Fibroblast of mammary gland (primary cell): Measurements from ENCODE around the gene C17orf107.
A peak's percentile ranks its signal among the peaks of the same experiment; 100 is the strongest.

Experiments used
- DNase-seq: peaks from one replicate; pipeline ENCODE4 v3.0.0-alpha.2; 2010; ENCODE audit warnings: low read depth
- H3K4me3 ChIP-seq: 2 replicates; pipeline ENCODE4 v1.5.1; 2011; ENCODE audit warnings: low read depth, mild to moderate bottlenecking, low read length, moderate library complexity; ENCODE audit not compliant: control insufficient read depth
- TF ChIP-seq, protein P1 (sequence below): conservative IDR thresholded peaks from 2 replicates; pipeline ENCODE4 v1.5.1; 2011; ENCODE audit warnings: low read depth, low read length, inconsistent platforms; ENCODE audit not compliant: control insufficient read depth, insufficient read depth

C17orf107 gene

DNA sequence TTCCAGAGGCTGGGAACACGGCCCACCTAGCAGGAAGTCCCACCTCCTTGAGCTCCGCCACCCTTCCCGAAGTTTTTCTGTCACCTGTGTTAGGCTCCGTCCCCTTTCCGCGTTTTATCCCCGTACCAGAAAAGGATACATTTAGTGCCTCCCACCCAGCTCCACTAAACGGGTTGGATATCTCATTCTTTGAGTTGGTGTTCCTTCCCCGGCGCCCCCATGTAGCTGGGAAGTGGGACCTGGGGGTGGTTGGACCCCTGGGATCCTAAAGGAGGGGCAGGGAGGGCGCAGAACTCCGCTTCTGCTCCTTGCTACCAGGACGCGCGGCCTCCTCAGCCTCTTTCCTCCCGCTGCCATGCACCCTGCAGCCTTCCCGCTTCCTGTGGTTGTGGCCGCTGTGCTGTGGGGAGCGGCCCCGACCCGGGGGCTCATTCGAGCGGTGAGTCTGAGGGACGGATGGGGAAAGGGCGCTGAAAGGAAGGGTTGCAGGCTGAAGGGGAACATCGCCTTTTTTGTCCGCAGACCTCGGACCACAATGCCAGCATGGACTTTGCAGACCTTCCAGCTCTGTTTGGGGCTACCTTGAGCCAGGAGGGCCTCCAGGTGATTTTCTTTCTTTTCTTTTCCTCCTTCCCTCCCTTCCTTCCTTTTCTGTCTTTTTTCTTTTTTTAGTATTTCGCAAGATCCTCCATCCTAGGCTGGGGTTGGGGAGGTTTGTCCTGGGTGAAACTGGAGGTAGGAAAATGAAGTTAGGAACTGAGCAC, 41.4 kb downstream of the C17orf107 start:
- H3K4me3 ChIP-seq = peak overlapping the region; percentile 94
- DNase-seq = no peak
- TF ChIP-seq, protein P1, sequence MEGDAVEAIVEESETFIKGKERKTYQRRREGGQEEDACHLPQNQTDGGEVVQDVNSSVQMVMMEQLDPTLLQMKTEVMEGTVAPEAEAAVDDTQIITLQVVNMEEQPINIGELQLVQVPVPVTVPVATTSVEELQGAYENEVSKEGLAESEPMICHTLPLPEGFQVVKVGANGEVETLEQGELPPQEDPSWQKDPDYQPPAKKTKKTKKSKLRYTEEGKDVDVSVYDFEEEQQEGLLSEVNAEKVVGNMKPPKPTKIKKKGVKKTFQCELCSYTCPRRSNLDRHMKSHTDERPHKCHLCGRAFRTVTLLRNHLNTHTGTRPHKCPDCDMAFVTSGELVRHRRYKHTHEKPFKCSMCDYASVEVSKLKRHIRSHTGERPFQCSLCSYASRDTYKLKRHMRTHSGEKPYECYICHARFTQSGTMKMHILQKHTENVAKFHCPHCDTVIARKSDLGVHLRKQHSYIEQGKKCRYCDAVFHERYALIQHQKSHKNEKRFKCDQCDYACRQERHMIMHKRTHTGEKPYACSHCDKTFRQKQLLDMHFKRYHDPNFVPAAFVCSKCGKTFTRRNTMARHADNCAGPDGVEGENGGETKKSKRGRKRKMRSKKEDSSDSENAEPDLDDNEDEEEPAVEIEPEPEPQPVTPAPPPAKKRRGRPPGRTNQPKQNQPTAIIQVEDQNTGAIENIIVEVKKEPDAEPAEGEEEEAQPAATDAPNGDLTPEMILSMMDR = no peak

DNA sequence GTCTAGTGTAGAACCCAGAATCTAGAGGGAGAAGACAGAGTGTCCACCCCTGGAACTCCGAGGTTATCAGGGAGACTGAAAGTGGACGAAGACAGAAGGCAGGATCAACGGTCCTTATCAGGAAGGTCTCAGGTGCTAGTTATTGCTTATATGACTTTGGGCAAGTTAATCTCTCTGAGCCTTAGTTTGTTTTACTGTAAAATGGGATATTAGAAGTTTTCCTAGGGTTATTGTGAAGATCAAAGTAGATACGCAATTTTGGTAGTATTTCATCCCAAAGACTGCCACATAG, 41.9 kb downstream of the C17orf107 start:
- peak overlapping the region; percentile 94 for H3K4me3 ChIP-seq
- TF ChIP-seq, protein P1 = no peak
- no peak for DNase-seq

DNA sequence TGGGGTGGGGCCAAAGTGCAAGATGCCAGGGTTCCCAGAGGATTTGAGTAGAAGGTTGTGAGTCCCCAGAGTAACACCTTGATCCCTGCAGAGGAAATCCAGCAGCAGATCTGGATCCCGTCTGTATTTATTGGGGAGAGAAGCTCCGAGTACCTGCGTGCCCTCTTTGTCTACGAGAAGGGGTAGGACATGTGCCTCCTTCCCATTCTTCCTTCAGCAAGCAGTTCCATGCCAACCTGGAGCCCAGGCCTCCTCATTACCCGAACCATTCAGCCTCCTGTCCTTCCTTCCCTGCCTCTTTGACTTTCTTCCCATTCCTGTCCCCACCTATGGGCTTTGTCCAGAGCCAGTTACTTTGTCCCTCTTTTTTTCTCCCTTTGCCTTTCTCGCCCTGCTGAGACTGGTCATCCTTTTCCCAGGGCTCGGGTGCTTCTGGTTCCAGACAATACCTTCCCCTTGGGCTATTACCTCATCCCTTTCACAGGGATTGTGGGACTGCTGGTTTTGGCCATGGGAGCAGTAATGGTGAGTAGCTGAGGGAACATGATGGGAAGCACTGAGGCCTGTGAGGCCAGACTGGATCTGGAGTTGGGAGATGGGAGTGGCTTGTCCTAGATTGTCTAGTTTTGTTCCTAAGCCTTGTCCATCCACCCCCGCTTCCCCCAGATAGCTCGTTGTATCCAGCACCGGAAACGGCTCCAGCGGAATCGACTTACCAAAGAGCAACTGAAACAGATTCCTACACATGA, 43.6 kb downstream of the C17orf107 start:
- DNase-seq = peak; percentile 19
- TF ChIP-seq, protein P1 = no peak
- H3K4me3 ChIP-seq = no peak overlapping the region

DNA sequence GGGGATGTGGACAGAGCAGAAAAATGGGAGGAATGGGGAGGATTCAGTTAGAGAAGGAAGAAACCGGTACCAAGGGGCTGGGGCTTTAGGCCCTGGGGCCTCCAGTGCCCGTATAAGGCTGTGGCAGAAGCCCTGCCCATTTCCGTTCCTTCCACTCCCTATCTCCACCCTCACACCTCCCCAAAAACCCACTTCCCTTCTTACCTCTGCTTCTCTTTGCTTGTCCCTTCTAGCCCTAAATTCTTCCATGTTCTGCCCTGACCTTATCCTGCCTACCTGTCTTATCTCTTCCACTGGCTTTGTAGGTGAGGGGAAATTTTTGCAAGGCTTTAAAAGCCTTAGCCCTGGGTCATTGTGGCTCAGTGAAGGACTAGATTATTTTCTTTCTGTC, 44.8 kb downstream of the C17orf107 start:
- no peak for DNase-seq
- TF ChIP-seq, protein P1 = no peak
- H3K4me3 ChIP-seq = no peak overlapping the region

DNA sequence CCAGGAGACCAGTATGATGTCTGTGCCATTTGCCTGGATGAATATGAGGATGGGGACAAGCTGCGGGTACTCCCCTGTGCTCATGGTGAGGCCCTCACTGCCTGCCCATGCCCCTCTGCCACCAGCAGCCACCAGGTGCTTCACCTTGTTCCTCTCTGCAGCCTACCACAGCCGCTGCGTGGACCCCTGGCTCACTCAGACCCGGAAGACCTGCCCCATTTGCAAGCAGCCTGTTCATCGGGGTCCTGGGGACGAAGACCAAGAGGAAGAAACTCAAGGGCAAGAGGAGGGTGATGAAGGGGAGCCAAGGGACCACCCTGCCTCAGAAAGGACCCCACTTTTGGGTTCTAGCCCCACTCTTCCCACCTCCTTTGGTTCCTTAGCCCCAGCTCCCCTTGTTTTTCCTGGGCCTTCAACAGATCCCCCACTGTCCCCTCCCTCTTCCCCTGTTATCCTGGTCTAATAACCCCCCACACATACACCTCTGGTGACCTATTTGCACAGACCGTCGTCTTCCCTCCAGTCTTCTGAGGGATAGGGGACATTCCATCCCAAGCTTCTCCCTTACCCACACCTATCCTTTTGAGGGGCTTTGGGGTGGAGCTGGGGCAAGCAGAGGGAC, 45.3 kb downstream of the C17orf107 start:
- TF ChIP-seq, protein P1 = no peak
- H3K4me3 ChIP-seq = peak overlapping the region; percentile 15
- DNase-seq = no peak

DNA sequence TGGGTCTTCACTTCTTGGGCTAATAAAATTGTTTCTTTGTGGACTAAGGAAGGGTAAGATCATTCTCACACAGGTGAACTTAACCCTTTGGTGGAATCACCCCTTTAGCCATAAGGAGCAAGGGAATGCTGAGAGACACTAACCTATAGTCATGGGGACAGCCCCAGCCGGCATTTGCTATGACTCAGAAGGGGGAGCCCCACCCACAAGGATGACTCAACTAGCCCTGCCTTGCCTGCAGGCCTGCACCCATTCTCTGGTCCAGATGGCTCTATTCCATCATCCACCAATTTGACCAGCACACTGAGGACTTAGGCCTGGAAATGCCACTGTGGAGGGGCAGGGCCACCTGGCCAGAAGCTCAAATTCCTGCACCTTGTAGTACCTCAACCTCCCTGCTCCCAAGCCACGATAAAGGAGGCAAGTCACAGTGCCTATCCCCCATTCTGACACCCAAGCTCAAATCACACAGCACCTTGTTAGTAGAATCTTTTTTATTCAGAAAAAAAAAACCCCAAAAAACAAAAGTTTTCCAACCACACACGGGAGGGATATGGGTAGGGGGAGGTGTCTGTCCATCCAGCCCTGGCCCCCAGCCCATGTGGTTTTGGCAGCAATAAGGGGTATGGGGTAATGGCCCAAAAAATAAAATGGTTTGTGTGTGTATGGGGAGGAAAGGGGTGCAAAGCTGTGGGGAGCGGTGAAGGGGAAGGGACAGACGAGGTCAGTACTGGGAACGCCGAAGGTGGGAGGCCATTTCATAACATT, 46.0 kb downstream of the C17orf107 start:
- DNase-seq = peak; percentile 94
- TF ChIP-seq, protein P1 = no peak
- peak overlapping the region; percentile 90 for H3K4me3 ChIP-seq
